GM23338 (cell line): ENCODE measurements around the gene NEURL1B. TPM values are rescaled to one million over a fixed set of nuclear protein-coding genes. Genes with fewer than 3 reads are reported as not detected.

Experiments used
- ATAC-seq: fragments of 200-7000 bp; cut with Tn5 transposase; 3 replicates; pipeline ENCODE4 v1.9.1; 2020
- DNase-seq: peaks from one replicate; pipeline ENCODE4 v3.0.0-alpha.2; 2015; ENCODE audit warnings: low spot score
- H2AFZ ChIP-seq: fragments of 200-600 bp; sonication (generic); 2 replicates; pipeline ENCODE4 v1.8.0; 2016; ENCODE audit warnings: antibody characterized with exemption, mild to moderate bottlenecking, moderate library complexity
- H3F3A ChIP-seq: fragments of 200-600 bp; sonication (generic); replicated peaks from 2 replicates; pipeline ENCODE4 v1.8.0; 2017; ENCODE audit warnings: antibody characterized with exemption, mixed run types, low read depth
- H3K27ac ChIP-seq: fragments of 200-600 bp; sonication (generic); 2 replicates; pipeline ENCODE4 v1.6.1; 2016; ENCODE audit warnings: low read depth
- H3K27me3 ChIP-seq: fragments of 200-600 bp; sonication (generic); 2 replicates; pipeline ENCODE4 v1.8.0; 2016; ENCODE audit warnings: mild to moderate bottlenecking, mixed run types, moderate library complexity; ENCODE audit not compliant: insufficient read depth
- H3K36me3 ChIP-seq: fragments of 200-600 bp; sonication (generic); 2 replicates; pipeline ENCODE4 v1.8.0; 2016; ENCODE audit warnings: mild to moderate bottlenecking; ENCODE audit not compliant: insufficient read depth
- H3K4me1 ChIP-seq: fragments of 200-600 bp; sonication (generic); 2 replicates; pipeline ENCODE4 v1.8.0; 2016; ENCODE audit warnings: mild to moderate bottlenecking, moderate library complexity; ENCODE audit not compliant: insufficient read depth
- H3K4me2 ChIP-seq: fragments of 200-600 bp; sonication (generic); 2 replicates; pipeline ENCODE4 v1.7.1; 2017; ENCODE audit warnings: mixed run types
- H3K4me3 ChIP-seq: fragments of 200-600 bp; sonication (generic); 2 replicates; pipeline ENCODE4 v1.6.1; 2016; ENCODE audit warnings: mixed run types
- H3K79me2 ChIP-seq: fragments of 200-600 bp; sonication (generic); replicated peaks from 2 replicates; pipeline ENCODE4 v1.8.0; 2017; ENCODE audit warnings: mild to moderate bottlenecking; ENCODE audit not compliant: insufficient read depth
- H3K9me2 ChIP-seq: fragments of 200-600 bp; sonication (generic); 2 replicates; pipeline ENCODE4 v1.8.0; 2017; ENCODE audit not compliant: insufficient read depth
- H4K20me1 ChIP-seq: fragments of 200-600 bp; sonication (generic); replicated peaks from 2 replicates; pipeline ENCODE4 v1.8.0; 2017; ENCODE audit warnings: mild to moderate bottlenecking; ENCODE audit not compliant: insufficient read depth
- H3K27ac Mint-ChIP-seq: 2 replicates; pipeline ENCODE4 v1.8.0; 2020; ENCODE audit warnings: inconsistent platforms, mild to moderate bottlenecking, moderate library complexity, mixed read lengths
- H3K27me3 Mint-ChIP-seq: 3 replicates; pipeline ENCODE4 v1.8.0; 2022; ENCODE audit warnings: low read depth, mild to moderate bottlenecking, moderate library complexity, mixed read lengths, inconsistent platforms; ENCODE audit not compliant: insufficient read depth, poor library complexity
- H3K36me3 Mint-ChIP-seq: 3 replicates; pipeline ENCODE4 v1.8.0; 2021; ENCODE audit warnings: low read depth, mild to moderate bottlenecking, inconsistent platforms, moderate library complexity, mixed read lengths
- H3K4me1 Mint-ChIP-seq: 3 replicates; pipeline ENCODE4 v1.8.0; 2020; ENCODE audit warnings: mild to moderate bottlenecking, inconsistent platforms, mixed read lengths
- H3K4me3 Mint-ChIP-seq: 3 replicates; pipeline ENCODE4 v1.8.0; 2021; ENCODE audit warnings: moderate library complexity, mild to moderate bottlenecking, inconsistent platforms, mixed read lengths
- H3K9me3 Mint-ChIP-seq: 3 replicates; pipeline ENCODE4 v1.8.0; 2020; ENCODE audit warnings: moderate library complexity, mild to moderate bottlenecking, inconsistent platforms, mixed read lengths
- CREB1 ChIP-seq: fragments of 250-450 bp; sonication (Bioruptor Pico); IDR thresholded peaks from 2 replicates; pipeline ENCODE4 v1.5.0; 2020; ENCODE audit warnings: low read depth, mild to moderate bottlenecking, moderate library complexity
- ETS1 ChIP-seq: IDR thresholded peaks from 2 replicates; pipeline ENCODE4 v1.6.1; 2016; ENCODE audit warnings: antibody characterized with exemption
- EZH2 ChIP-seq: fragments of 200-600 bp; sonication (generic); IDR thresholded peaks from one replicate; pipeline ENCODE4 v1.8.0; 2017; ENCODE audit warnings: antibody characterized with exemption, mild to moderate bottlenecking, low read depth; ENCODE audit not compliant: unreplicated experiment
- EZH2phosphoT487 ChIP-seq: fragments of 200-600 bp; sonication (generic); IDR thresholded peaks from one replicate; pipeline ENCODE4 v1.8.1; 2018; ENCODE audit warnings: antibody characterized with exemption; ENCODE audit not compliant: unreplicated experiment
- NANOG ChIP-seq: IDR thresholded peaks from 2 replicates; pipeline ENCODE4 v1.6.1; 2016; ENCODE audit warnings: antibody characterized with exemption, borderline replicate concordance
- POLR2AphosphoS5 ChIP-seq: IDR thresholded peaks from 2 replicates; pipeline ENCODE4 v1.6.1; 2016; ENCODE audit warnings: antibody characterized with exemption, low read depth
- ZNF331 ChIP-seq: fragments of 250-450 bp; sonication (Bioruptor Pico); IDR thresholded peaks from 2 replicates; pipeline ENCODE4 v1.5.0; 2020; ENCODE audit warnings: low read depth, mild to moderate bottlenecking, moderate library complexity
- polyA plus RNA-seq: library from polyadenylated mRNA; unstranded; fragments of >200 nt; fragmentation: Nextera tagmentation; extraction: Ambion mirVana; gene quantifications from 2 replicates; pipeline ENCODE4 v1.2.1, GENCODE V29; 2016
- total RNA-seq: library from RNA; depleted of rRNA; stranded (reverse); fragments of >200 nt; shearing (Covaris generic); gene quantifications from 2 replicates; pipeline ENCODE4 v1.2.3, GENCODE V29; 2014
- TF ChIP-seq, protein P1 (sequence below), 2 experiments: fragments of 200-600 bp in 1 of 2; sonication (generic) in 1 of 2; conservative IDR thresholded peaks; 2 replicates each; pipeline versions ENCODE4 v1.5.1 to v1.6.1; 2016 to 2017; ENCODE audit warnings: antibody characterized with exemption in 2 of 2, low read depth in 2 of 2, mild to moderate bottlenecking in 2 of 2, moderate library complexity in 1 of 2
- TF ChIP-seq, protein P2 (sequence below): IDR thresholded peaks from one replicate; pipeline ENCODE4 v1.6.1; 2018; ENCODE audit warnings: antibody characterized with exemption; ENCODE audit not compliant: unreplicated experiment

NEURL1B gene
- total and polyA plus RNA-seq, 2 experiments from 2014 or later, result 1.9 to 13.3 TPM

- TF ChIP-seq POLR2AphosphoS5 (no peak), CREB1 (no peak), EZH2phosphoT487 (no peak), NANOG (no peak), EZH2 (no peak), ZNF331 (CRISPR knock-in tag) (no peak)
- TF ChIP-seq, protein P1, sequence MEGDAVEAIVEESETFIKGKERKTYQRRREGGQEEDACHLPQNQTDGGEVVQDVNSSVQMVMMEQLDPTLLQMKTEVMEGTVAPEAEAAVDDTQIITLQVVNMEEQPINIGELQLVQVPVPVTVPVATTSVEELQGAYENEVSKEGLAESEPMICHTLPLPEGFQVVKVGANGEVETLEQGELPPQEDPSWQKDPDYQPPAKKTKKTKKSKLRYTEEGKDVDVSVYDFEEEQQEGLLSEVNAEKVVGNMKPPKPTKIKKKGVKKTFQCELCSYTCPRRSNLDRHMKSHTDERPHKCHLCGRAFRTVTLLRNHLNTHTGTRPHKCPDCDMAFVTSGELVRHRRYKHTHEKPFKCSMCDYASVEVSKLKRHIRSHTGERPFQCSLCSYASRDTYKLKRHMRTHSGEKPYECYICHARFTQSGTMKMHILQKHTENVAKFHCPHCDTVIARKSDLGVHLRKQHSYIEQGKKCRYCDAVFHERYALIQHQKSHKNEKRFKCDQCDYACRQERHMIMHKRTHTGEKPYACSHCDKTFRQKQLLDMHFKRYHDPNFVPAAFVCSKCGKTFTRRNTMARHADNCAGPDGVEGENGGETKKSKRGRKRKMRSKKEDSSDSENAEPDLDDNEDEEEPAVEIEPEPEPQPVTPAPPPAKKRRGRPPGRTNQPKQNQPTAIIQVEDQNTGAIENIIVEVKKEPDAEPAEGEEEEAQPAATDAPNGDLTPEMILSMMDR (conservative IDR thresholded peaks at IDR 0.05; ENCODE audit: low read depth in 2 of 2), result no peak
- Histone ChIP-seq H3K79me2 (no peaks in the 10 kb centered on the region), H3F3A (no peaks in the 10 kb centered on the region), H4K20me1 (no peaks in the 10 kb centered on the region; the same call in 1 of the 2 replicates), H2AFZ (no peak overlapping the region), H3K27me3 (no peaks in the 10 kb centered on the region), H3K4me2 (no peak overlapping the region), H3K4me1 (no peaks in the 10 kb centered on the region), H3K4me3 (no peak overlapping the region), H3K27ac (no peak overlapping the region), H3K9me2 (no peaks in the 10 kb centered on the region), H3K36me3 (no peaks in the 10 kb centered on the region)
- peaks cover 6% of the 10 kb centered on the region for H3K27me3 Mint-ChIP-seq
- no peaks in the 10 kb centered on the region for H3K9me3 Mint-ChIP-seq
- DNase-seq (no peak), ATAC-seq (no peak)
- H3K27ac Mint-ChIP-seq, result no peak overlapping the region
- no peak overlapping the region for H3K4me3 Mint-ChIP-seq
- H3K4me1 Mint-ChIP-seq, result peaks cover 5% of the 10 kb centered on the region
- H3K36me3 Mint-ChIP-seq, result no peaks in the 10 kb centered on the region; the same call in 2 of the 3 replicates
Measured at GRCh38 chr5:172668594-172669071, 27.6 kb downstream of the NEURL1B start.

DNA sequence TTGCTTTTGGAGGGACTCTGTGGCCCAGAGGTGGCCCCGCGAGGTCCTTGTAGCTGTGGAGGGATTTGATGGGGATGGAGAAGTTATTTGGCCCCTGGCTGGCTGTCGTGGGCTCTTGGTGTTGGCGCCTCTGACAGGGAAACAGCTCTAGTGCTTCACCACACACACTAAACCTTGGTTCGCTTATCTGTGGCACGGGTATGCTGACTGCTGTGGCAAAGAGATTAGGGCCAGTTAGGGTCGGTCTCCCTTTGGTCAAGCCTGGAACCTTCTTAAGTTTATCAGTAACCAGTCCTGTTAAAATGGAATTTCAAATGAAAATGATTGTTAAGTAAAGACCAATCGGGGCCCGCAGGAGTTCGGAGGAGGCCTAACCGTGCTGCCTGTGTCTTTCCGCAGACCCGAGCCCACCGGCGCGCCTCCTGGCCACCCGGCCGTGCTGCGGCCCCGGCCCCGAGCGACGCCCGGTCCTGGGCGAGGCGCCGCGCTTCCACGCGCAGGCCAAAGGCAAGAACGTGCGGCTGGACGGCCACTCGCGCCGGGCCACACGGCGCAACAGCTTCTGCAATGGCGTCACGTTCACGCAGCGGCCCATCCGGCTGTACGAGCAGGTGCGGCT is 28.4 kb downstream of the NEURL1B start:
- no peak overlapping the region for H3K27ac Mint-ChIP-seq
- H3K27me3 Mint-ChIP-seq, result peaks cover 6% of the 10 kb centered on the region
- no peaks in the 10 kb centered on the region for H3K27me3 ChIP-seq
- no peak overlapping the region for H2AFZ ChIP-seq
- DNase-seq (peak; percentile 32), ATAC-seq (peak; percentile 49)
- no peaks in the 10 kb centered on the region; the same call in 1 of the 2 replicates for H4K20me1 ChIP-seq
- no peaks in the 10 kb centered on the region for H3K9me3 Mint-ChIP-seq
- H3K79me2 ChIP-seq, result no peaks in the 10 kb centered on the region
- TF ChIP-seq ETS1 (no peak), NANOG (no peak), POLR2AphosphoS5 (no peak)
- TF ChIP-seq, protein P2, sequence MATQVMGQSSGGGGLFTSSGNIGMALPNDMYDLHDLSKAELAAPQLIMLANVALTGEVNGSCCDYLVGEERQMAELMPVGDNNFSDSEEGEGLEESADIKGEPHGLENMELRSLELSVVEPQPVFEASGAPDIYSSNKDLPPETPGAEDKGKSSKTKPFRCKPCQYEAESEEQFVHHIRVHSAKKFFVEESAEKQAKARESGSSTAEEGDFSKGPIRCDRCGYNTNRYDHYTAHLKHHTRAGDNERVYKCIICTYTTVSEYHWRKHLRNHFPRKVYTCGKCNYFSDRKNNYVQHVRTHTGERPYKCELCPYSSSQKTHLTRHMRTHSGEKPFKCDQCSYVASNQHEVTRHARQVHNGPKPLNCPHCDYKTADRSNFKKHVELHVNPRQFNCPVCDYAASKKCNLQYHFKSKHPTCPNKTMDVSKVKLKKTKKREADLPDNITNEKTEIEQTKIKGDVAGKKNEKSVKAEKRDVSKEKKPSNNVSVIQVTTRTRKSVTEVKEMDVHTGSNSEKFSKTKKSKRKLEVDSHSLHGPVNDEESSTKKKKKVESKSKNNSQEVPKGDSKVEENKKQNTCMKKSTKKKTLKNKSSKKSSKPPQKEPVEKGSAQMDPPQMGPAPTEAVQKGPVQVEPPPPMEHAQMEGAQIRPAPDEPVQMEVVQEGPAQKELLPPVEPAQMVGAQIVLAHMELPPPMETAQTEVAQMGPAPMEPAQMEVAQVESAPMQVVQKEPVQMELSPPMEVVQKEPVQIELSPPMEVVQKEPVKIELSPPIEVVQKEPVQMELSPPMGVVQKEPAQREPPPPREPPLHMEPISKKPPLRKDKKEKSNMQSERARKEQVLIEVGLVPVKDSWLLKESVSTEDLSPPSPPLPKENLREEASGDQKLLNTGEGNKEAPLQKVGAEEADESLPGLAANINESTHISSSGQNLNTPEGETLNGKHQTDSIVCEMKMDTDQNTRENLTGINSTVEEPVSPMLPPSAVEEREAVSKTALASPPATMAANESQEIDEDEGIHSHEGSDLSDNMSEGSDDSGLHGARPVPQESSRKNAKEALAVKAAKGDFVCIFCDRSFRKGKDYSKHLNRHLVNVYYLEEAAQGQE, result no peak
- no peak overlapping the region for H3K4me3 ChIP-seq
- H3K27ac ChIP-seq, result no peak overlapping the region
- H3F3A ChIP-seq, result no peaks in the 10 kb centered on the region
- peaks cover 3% of the 10 kb centered on the region; the same call in 1 of the 3 replicates for H3K4me1 Mint-ChIP-seq
- no peaks in the 10 kb centered on the region; the same call in 2 of the 3 replicates for H3K36me3 Mint-ChIP-seq
- H3K4me3 Mint-ChIP-seq, result no peak overlapping the region
- no peak overlapping the region for H3K4me2 ChIP-seq
- H3K9me2 ChIP-seq, result no peaks in the 10 kb centered on the region
- H3K4me1 ChIP-seq, result no peaks in the 10 kb centered on the region
- no peaks in the 10 kb centered on the region for H3K36me3 ChIP-seq
